Naive thymus-derived CD8-positive, alpha-beta T cell (primary cell): Measurements from ENCODE around the gene MDGA2. TPM values are rescaled to one million over a fixed set of nuclear protein-coding genes. Genes with fewer than 3 reads are reported as not detected.
"Not testable (repeated sequence)": the region's sequence is repeated elsewhere in the genome, so short reads cannot be mapped to it uniquely, and the experiment has no call there.

Experiments used
- ATAC-seq, 2 donors: fragments of 150-1000 bp; cut with Tn5 transposase in 1 of 2; sonication (Bioruptor Pico), chemical (Tn5 transposase) in 1 of 2; 1 replicate in 1 of 2; 2 replicates in 1 of 2; pipeline ENCODE4 v1.10.0; 2021; ENCODE audit warnings: mild to moderate bottlenecking in 2 of 2, moderate library complexity in 2 of 2
- POLR2A ChIA-PET: fragments of 350-600 bp; sonication (Branson Sonifier 250); formaldehyde crosslinking; loops from one replicate; lab custom pipeline; 2021; ENCODE audit warnings: antibody characterized with exemption; lab: Charles Lee
- DNase-seq, 10 donors: peaks; one replicate each; pipeline versions ENCODE4 v3.0.0 to v3.0.0-alpha.2; 2020 to 2022
- H3K27ac Mint-ChIP-seq, 10 donors: one replicate each; pipeline ENCODE4 v1.8.0; 2020 to 2022; ENCODE audit warnings: mild to moderate bottlenecking in 10 of 10, mixed read lengths in 10 of 10, moderate library complexity in 4 of 10, inconsistent platforms in 1 of 10
- H3K27me3 Mint-ChIP-seq, 5 donors: one replicate each; pipeline ENCODE4 v1.8.0; 2021 to 2022; ENCODE audit warnings: mixed read lengths in 5 of 5
- H3K36me3 Mint-ChIP-seq, 3 donors: one replicate each; pipeline ENCODE4 v1.8.0; 2020 to 2022; ENCODE audit warnings: mixed read lengths in 3 of 3, mild to moderate bottlenecking in 2 of 3, inconsistent platforms in 1 of 3
- H3K4me1 Mint-ChIP-seq, 4 donors: one replicate each; pipeline ENCODE4 v1.8.0; 2021 to 2022; ENCODE audit warnings: mixed read lengths in 4 of 4
- H3K4me3 Mint-ChIP-seq, 10 donors: one replicate each; pipeline ENCODE4 v1.8.0; 2020 to 2022; ENCODE audit warnings: mild to moderate bottlenecking in 10 of 10, mixed read lengths in 10 of 10, moderate library complexity in 6 of 10, inconsistent platforms in 1 of 10
- H3K9me3 Mint-ChIP-seq, 9 donors: one replicate each; pipeline ENCODE4 v1.8.0; 2020 to 2022; ENCODE audit warnings: mixed read lengths in 9 of 9, mild to moderate bottlenecking in 3 of 9, inconsistent platforms in 1 of 9, moderate library complexity in 1 of 9
- polyA plus RNA-seq, 3 donors: library from polyadenylated mRNA; unstranded; fragments of 300-500 nt; fragmentation: Illumina TruSeq; gene quantifications; one replicate each; pipeline ENCODE4 v1.2.3, GENCODE V29; 2021
- total RNA-seq, 8 experiments: library from RNA in 2 of 8; stranded (reverse) in 2 of 8; gene quantifications; one replicate each; pipeline ENCODE4 v1.2.3 and lab custom pipeline; 2021 to 2026

The MDGA2 gene
- total and polyA plus RNA-seq, 5 experiments from 2014 or later = not detected

DNA sequence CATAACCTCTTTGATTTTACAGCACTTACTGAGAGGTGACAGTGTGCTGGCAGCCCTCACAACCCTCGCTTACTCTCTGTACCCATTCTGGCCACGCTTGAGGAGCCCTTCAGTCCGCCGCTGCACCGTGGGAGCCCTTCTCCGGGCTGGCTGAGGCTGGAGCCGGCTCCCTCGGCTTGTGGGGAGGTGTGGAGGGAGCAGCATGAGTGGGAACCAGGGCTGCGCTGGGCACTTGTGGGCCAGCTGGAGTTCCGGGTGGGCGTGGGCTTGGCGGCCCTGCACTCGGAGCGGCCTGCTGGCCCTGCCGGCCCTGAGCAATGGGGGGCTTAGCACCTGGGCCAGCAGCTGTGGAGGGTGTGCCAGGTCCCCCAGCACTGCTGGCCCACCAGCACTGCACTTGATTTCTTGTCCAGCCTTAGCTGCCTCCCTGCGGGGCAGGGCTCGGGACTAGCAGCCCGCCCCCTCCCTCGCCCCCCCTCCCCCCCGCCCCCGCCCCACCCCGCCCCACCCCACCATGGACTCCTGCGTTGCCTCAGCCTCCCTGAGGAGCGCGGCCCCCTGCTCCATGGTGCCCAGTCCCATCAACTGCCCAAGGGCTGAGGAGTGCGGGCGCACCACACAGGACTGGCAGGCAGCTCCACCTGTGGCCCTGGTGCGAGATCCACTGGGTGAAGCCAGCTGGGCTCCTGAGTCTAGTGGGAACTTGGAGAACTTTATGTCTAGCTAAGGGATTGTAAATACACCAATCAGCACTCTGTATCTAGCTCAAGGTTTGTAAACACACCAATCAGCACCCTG is 9.9 kb downstream of the MDGA2 start:
- DNase-seq = no peak
- no peak overlapping the region for H3K27ac Mint-ChIP-seq
- no peaks in the 10 kb centered on the region for H3K27me3 Mint-ChIP-seq
- POLR2A ChIA-PET = no interaction called here
- H3K36me3 Mint-ChIP-seq = no peaks in the 10 kb centered on the region
- ATAC-seq = no peak
- peaks cover 0 to 13% (median 2%) of the 10 kb centered on the region in 9 donors for H3K9me3 Mint-ChIP-seq
- H3K4me3 Mint-ChIP-seq = no peak overlapping the region
- H3K4me1 Mint-ChIP-seq = no peaks in the 10 kb centered on the region

DNA sequence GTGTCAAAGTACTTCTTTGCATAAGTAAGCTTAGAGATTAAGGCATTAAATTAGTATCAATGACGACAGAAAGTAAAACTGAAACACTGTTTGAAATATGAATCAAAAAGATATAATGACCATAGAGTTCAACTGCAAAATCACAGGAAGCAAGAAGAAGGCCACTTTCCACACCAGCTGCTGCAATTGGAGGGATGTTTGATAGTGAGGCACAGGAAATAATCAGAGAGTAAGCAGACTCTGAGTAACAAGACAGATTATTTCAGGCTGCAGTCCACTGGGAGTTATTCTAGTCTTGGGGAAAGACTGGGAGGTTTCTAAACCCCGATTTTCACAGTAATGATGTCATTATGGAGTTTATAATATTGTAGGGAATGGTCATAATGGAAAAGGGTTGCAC is 12.9 kb downstream of the MDGA2 start:
- ATAC-seq (no peak), DNase-seq (no peak)
- no peak overlapping the region for H3K27ac Mint-ChIP-seq

DNA sequence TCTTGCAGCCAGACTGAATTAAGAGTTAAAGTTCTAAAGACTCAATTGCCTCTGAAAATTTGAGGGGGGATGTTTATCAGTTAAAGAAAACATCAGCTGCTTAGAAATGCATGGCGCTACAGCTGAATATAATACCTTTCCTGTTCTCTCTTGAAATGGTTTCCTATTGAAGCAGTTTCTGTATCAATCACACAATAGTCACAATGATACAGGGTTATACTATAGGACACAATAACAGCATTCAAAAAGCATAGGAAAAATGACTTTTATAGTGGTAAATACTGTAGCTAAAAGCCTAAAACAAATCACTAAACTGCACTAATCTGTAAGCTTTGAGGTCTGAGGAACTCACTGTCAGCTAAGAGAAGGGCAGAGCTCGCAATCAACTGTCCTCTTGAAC is 15.2 kb downstream of the MDGA2 start:
- POLR2A ChIA-PET = no interaction called here
- DNase-seq (no peak), ATAC-seq (no peak)
- Mint-ChIP-seq H3K4me3 (no peak overlapping the region), H3K36me3 (no peaks in the 10 kb centered on the region), H3K4me1 (no peaks in the 10 kb centered on the region), H3K9me3 (peaks cover 0 to 11% (median 2%) of the 10 kb centered on the region in 9 donors), H3K27me3 (no peaks in the 10 kb centered on the region), H3K27ac (no peak overlapping the region)

More for the DNA sequence above, 12.9 kb downstream of the MDGA2 start:
- H3K4me1 Mint-ChIP-seq = no peaks in the 10 kb centered on the region
- peaks cover 0 to 12% (median 3%) of the 10 kb centered on the region in 9 donors for H3K9me3 Mint-ChIP-seq
- no peaks in the 10 kb centered on the region for H3K36me3 Mint-ChIP-seq
- no peaks in the 10 kb centered on the region for H3K27me3 Mint-ChIP-seq
- no peak overlapping the region for H3K4me3 Mint-ChIP-seq
- POLR2A ChIA-PET = no interaction called here

DNA sequence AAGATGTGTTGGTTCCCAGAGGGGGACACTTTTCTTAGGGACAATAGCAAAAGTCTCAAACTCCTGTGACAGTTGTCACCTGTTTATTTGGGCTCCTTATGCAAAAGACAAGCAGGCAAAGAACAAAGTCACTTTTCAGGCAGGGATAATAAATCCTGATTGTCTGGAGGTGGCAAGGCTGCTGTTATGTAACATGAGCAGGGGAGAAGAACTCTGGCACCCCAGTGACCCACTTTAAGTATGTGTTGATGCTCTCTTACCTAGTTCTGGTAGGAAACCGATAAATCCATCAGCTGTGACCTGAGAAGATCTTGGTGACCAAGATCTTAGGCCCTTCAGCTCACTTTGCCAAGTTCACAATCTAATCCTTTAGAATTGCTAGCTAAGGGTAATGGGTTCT is 17.4 kb downstream of the MDGA2 start:
- Mint-ChIP-seq H3K27me3 (no peaks in the 10 kb centered on the region), H3K27ac (no peak overlapping the region), H3K9me3 (peaks cover 0 to 11% (median 0%) of the 10 kb centered on the region in 9 donors), H3K36me3 (no peaks in the 10 kb centered on the region), H3K4me1 (no peaks in the 10 kb centered on the region), H3K4me3 (no peak overlapping the region)
- ATAC-seq (no peak), DNase-seq (no peak)
- POLR2A ChIA-PET = no interaction called here

DNA sequence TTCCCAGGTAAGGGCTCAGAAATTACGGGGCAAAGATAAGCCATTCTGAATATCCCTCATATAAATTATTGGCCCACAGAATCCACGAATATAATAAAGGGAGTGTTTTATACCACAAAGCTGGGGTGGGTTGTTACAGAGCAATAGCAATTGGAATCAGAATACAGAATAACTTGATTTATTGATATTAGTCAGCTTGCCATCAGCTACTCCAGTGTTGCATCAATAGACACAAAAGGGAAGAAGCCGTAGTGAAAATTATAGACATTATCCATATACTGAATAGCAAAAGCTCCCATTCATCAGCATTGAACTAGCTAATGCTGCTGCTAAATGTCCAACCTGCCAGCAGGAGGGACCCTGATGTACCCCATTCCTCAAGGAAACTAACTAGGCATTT is 18.3 kb downstream of the MDGA2 start:
- ATAC-seq = no peak
- no peak overlapping the region for H3K4me3 Mint-ChIP-seq
- no peaks in the 10 kb centered on the region for H3K4me1 Mint-ChIP-seq
- H3K27ac Mint-ChIP-seq = no peak overlapping the region
- POLR2A ChIA-PET = no interaction called here
- DNase-seq = no peak
- no peaks in the 10 kb centered on the region for H3K27me3 Mint-ChIP-seq
- H3K9me3 Mint-ChIP-seq = peaks cover 0 to 11% (median 0%) of the 10 kb centered on the region in 9 donors
- no peaks in the 10 kb centered on the region for H3K36me3 Mint-ChIP-seq

DNA sequence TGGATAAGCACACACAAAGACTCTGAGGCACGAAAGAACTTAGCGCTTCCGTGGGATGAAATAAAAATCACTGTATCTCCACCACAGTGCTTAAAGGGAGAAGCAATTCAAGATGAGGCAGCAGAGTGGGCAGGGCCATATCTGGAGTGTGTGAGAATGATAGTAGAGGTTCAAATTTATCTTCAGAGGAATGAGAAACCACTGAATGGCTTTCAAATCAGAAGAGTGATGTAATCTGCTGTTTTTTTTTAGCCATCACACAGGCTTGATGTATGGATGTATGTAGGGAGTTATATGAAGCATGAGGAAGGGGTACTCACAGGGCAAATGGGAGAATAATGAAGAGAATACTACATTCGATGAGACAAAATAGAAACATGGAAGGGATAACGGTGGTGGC is 24.1 kb downstream of the MDGA2 start:
- ATAC-seq (no peak), DNase-seq (no peak)
- Mint-ChIP-seq H3K36me3 (no peaks in the 10 kb centered on the region), H3K4me1 (peaks cover 0 to 3% (median 0%) of the 10 kb centered on the region in 4 donors), H3K27ac (no peak overlapping the region), H3K27me3 (peaks cover 0 to 6% (median 0%) of the 10 kb centered on the region in 5 donors), H3K4me3 (no peak overlapping the region), H3K9me3 (peaks cover 0 to 10% (median 0%) of the 10 kb centered on the region in 9 donors)
- POLR2A ChIA-PET = no interaction called here

DNA sequence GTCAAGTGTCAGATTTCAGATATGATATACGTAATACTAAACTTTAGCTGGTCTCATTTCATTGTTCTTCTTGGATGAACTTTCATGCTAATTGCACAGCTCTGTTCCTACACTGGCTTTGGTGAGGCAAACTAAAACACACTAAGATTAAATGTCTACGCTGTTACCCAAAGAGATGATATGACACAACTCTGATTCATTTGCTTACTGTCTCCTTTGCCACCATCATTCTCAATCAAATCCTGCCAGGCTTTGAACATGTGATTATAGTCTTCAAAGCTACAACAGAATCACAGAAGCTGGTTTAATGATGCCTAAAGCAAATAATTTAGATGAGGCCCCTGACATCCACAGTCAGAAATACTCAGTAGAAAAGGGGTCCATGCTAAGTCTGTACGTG is 37.7 kb downstream of the MDGA2 start:
- Mint-ChIP-seq H3K9me3 (peaks cover 0 to 8% (median 3%) of the 10 kb centered on the region in 9 donors), H3K27me3 (no peaks in the 10 kb centered on the region), H3K4me3 (no peak overlapping the region), H3K27ac (no peak overlapping the region), H3K36me3 (no peaks in the 10 kb centered on the region), H3K4me1 (no peaks in the 10 kb centered on the region)
- POLR2A ChIA-PET = no interaction called here
- DNase-seq (no peak), ATAC-seq (no peak)

DNA sequence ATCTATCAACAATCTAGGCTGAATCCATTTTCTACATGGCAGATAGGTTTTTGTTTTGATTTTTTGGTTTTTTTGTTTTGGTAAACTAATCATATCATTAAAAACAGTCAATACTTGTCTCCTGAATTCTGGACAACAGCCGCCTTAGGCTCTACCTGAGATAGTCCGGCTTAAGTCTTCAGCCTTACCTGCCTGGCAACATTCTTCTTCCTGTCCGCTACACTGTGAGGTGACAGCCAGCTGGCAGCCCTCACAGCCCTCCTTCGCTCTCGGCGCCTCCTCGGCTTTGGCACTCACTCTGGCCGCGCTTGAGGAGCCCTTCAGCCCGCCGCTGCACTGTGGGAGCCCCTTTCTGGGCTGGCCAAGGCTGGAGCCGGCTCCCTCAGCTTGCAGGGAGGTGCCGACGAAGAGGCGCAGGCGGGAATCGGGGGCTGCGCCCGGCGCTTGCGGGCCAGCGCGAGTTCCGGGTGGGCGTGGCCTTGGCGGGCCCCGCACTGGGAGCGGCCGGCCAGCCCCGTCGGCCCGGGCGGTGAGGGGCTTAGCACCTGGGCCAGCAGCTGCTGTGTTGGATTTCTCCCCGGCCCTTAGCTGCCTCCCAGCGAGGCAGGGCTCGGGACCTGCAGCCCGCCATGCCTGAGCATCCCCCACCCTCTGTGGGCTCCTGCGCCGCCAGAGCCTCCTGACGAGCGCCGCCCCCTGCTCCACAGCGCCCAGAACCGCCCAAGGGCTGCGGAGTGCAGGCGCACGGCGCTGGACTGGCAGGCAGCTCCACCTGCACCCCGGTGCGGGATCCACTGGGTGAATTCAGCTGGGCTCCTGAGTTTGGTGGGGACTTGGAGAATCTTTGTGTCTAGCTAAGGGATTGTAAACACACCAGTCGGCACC is 49.0 kb downstream of the MDGA2 start:
- peaks cover 0 to 25% (median 4%) of the 10 kb centered on the region in 9 donors for H3K9me3 Mint-ChIP-seq
- ATAC-seq (no peak), DNase-seq (no peak)
- no peaks in the 10 kb centered on the region for H3K27me3 Mint-ChIP-seq
- POLR2A ChIA-PET = no interaction called here
- H3K4me1 Mint-ChIP-seq = no peaks in the 10 kb centered on the region
- H3K27ac Mint-ChIP-seq = no peak overlapping the region
- no peaks in the 10 kb centered on the region for H3K36me3 Mint-ChIP-seq
- no peak overlapping the region for H3K4me3 Mint-ChIP-seq

DNA sequence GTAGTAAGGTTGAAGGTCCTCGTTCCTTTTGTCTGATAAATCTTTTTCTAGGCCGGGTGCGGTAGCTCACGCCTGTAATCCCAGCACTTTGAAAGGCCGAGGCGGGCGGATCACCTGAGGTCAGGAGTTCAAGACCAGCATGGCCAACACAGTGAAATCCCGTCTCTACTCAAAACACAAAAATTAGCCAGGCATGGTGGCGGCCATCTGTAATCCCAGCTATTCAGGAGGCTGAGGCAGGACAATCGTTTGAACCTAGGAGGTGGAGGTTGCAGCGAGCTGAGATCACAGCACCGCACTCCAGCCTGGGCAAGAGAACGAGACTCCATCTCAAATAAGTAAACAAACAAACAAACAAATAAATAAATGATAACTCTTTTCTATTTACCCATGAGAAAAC is 51.3 kb downstream of the MDGA2 start:
- H3K27me3 Mint-ChIP-seq, H3K4me3 Mint-ChIP-seq, ATAC-seq, DNase-seq, POLR2A ChIA-PET, H3K27ac Mint-ChIP-seq, H3K4me1 Mint-ChIP-seq, H3K36me3 Mint-ChIP-seq: not testable (repeated sequence)
- peaks cover 0 to 27% (median 3%) of the 10 kb centered on the region in 9 donors for H3K9me3 Mint-ChIP-seq

DNA sequence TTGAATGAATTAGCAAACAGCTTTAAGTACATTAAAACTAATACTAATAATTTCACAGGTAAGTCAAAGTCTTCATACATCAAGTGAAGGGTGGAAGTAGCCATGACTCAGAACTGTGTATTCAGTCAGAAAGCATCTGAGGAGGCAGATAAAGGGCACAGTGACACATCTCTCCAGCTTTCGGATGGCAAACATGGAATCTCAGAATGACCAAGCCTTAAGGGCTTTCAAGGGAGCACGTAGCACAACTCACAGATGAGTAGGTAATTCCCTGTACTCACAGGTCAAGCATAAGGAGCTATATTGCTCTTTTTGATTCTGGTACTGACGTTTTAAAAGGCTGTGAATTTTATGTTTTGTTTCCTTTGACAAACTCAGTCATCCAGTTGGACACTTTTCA is 56.0 kb downstream of the MDGA2 start:
- no peak for DNase-seq
- Mint-ChIP-seq H3K9me3 (peaks cover 0 to 11% (median 0%) of the 10 kb centered on the region in 9 donors), H3K27ac (no peak overlapping the region), H3K4me3 (no peak overlapping the region), H3K4me1 (no peaks in the 10 kb centered on the region), H3K36me3 (no peaks in the 10 kb centered on the region), H3K27me3 (no peaks in the 10 kb centered on the region)
- no peak for ATAC-seq
- POLR2A ChIA-PET = no interaction called here

DNA sequence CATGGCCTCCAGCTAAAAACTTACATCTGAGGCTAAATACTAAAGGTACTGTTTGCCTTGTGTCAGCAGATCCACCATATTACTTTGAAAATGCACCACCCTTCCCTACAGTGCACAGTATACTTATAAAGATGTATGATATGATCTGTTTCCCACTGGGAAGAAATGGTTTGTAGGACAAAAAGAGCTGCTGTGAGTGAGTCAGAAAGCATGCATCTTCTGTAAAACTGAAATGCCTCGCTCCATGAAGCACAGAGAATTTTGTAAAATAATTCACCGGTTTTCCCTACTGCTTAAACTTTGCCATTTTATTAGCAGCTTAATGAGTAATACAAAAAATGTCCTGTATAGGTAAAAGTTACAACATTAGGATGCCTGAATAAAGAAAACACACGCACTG is 68.8 kb downstream of the MDGA2 start:
- Mint-ChIP-seq H3K4me1 (no peaks in the 10 kb centered on the region), H3K27ac (no peak overlapping the region)

DNA sequence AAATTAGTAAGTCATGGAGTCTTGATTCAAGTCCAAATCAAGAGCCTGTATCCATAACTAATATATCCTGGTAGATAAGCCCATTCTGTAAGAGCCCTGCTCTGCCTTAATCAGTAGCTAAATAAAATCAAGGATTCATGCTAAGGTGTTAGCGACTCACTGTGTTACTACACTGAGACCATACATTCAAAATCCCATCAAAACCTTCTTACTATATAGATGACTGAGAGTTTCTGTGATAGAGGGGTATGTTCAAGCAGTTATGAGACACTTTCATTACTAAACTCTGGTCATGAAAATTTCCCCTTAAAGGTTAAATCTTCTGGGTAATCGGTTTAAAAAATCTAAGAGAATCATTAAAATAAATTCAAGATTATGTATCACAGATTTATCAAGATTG is 78.5 kb downstream of the MDGA2 start:
- peaks cover 0 to 16% (median 3%) of the 10 kb centered on the region in 9 donors for H3K9me3 Mint-ChIP-seq
- H3K4me3 Mint-ChIP-seq = no peak overlapping the region
- DNase-seq = no peak
- H3K36me3 Mint-ChIP-seq = no peaks in the 10 kb centered on the region
- POLR2A ChIA-PET = no interaction called here
- ATAC-seq = no peak
- H3K4me1 Mint-ChIP-seq = no peaks in the 10 kb centered on the region
- H3K27me3 Mint-ChIP-seq = no peaks in the 10 kb centered on the region
- no peak overlapping the region for H3K27ac Mint-ChIP-seq

More for the DNA sequence above, 68.8 kb downstream of the MDGA2 start:
- Mint-ChIP-seq H3K4me3 (no peak overlapping the region), H3K27me3 (no peaks in the 10 kb centered on the region), H3K9me3 (peaks cover 0 to 46% (median 7%) of the 10 kb centered on the region in 9 donors), H3K36me3 (no peaks in the 10 kb centered on the region)
- DNase-seq = no peak
- POLR2A ChIA-PET = no interaction called here
- ATAC-seq = no peak

DNA sequence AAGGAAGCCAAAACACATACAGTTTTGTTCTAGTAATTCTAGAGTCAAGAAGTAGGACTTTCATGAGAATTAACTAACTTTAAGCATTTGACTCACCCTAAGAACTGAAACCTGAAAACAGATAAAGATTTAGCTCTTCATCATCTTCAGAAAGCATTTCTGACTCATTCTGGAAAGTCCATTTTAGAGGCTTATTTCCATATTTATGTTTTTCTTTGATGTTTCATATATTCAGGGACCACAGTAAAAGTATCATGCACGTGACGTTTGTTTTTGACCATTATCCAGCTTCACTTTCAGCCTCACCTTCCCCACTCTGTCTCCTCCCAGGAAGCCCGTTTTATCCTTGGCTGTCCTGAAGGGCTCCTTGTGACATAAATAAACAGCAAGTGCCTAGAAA is 79.2 kb downstream of the MDGA2 start:
- peaks cover 0 to 16% (median 7%) of the 10 kb centered on the region in 9 donors for H3K9me3 Mint-ChIP-seq
- DNase-seq = no peak
- POLR2A ChIA-PET = no interaction called here
- no peaks in the 10 kb centered on the region for H3K36me3 Mint-ChIP-seq
- peak overlapping the region in 1 of 10 donors; percentile 21 for H3K27ac Mint-ChIP-seq
- no peak for ATAC-seq
- H3K4me3 Mint-ChIP-seq = no peak overlapping the region
- no peaks in the 10 kb centered on the region for H3K4me1 Mint-ChIP-seq
- no peaks in the 10 kb centered on the region for H3K27me3 Mint-ChIP-seq
